Measurements from ENCODE around the gene CDHR4. TPM values are rescaled to one million over a fixed set of nuclear protein-coding genes. Genes with fewer than 3 reads are reported as not detected.
A peak's percentile ranks its signal among the peaks of the same experiment; 100 is the strongest.

Gene CDHR4
- total RNA-seq, 2 experiments from 2014 or later: 0.32 TPM; not detected in 1

- Histone ChIP-seq H3K36me3 (ENCODE audit: insufficient read depth, low read length) (no peaks in the 10 kb centered on the region), H3K9me2 (ENCODE audit: insufficient read depth, low read length) (no peaks in the 10 kb centered on the region), H3K9me3 (ENCODE audit: low read length) (no peaks in the 10 kb centered on the region), H3K4me2 (ENCODE audit: low read length) (peak within 1 kb of the TSS; percentile 49), H2AFZ (ENCODE audit: low read length) (peak within 1 kb of the TSS; percentile 56), H3K27ac (ENCODE audit: low read depth, low read length, poor library complexity, severe bottlenecking) (no peak within 1 kb of the TSS), H3K79me2 (ENCODE audit: insufficient read depth, low read depth, low read length) (no peaks in the 10 kb centered on the region), H4K20me1 (ENCODE audit: insufficient read depth, low read length) (no peaks in the 10 kb centered on the region), H3K4me3 (ENCODE audit: low read depth, low read length, poor library complexity, severe bottlenecking) (peak within 1 kb of the TSS; percentile 27), H3K4me1 (ENCODE audit: insufficient read depth, low read length, poor library complexity, severe bottlenecking) (peaks cover 19% of the 10 kb centered on the region)
- intact Hi-C loops (cut with micrococcal nuclease; ENCODE audit: unreplicated experiment): no loop called here
- TF ChIP-seq, protein P1, sequence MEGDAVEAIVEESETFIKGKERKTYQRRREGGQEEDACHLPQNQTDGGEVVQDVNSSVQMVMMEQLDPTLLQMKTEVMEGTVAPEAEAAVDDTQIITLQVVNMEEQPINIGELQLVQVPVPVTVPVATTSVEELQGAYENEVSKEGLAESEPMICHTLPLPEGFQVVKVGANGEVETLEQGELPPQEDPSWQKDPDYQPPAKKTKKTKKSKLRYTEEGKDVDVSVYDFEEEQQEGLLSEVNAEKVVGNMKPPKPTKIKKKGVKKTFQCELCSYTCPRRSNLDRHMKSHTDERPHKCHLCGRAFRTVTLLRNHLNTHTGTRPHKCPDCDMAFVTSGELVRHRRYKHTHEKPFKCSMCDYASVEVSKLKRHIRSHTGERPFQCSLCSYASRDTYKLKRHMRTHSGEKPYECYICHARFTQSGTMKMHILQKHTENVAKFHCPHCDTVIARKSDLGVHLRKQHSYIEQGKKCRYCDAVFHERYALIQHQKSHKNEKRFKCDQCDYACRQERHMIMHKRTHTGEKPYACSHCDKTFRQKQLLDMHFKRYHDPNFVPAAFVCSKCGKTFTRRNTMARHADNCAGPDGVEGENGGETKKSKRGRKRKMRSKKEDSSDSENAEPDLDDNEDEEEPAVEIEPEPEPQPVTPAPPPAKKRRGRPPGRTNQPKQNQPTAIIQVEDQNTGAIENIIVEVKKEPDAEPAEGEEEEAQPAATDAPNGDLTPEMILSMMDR (conservative IDR thresholded peaks at IDR 0.05; ENCODE audit: low read length): no peak
- TF ChIP-seq EZH2phosphoT487 (IDR thresholded peaks at IDR 0.05; ENCODE audit: borderline replicate concordance, low read depth, low read length): no peak
- no peak for DNase-seq (ENCODE audit: low spot score)
- POLR2A ChIA-PET: interaction anchor here (0.6 to 1.5 kb wide), 3 partner anchors 9 to 122 kb away, joined by 3 to 6 read pairs (median 6); partner anchors contain the start of gene INKA1
- CTCF ChIA-PET (ENCODE audit: unreplicated experiment): interaction anchor here (0.6 to 1.2 kb wide), 2 partner anchors 8 to 10 kb away, joined by 3 to 5 read pairs; partner anchors contain the start of gene INKA1
- BruUV-seq (replicated peaks): no TSS peak
These were observed 14.0 kb upstream of the CDHR4 start, which contains the start of gene UBA7 for GRCh38 chr3:49813497-49814174. UBA7 (minus strand) TSS chr3:49813953; CDS start chr3:49813787, 166 bp downstream.

DNA sequence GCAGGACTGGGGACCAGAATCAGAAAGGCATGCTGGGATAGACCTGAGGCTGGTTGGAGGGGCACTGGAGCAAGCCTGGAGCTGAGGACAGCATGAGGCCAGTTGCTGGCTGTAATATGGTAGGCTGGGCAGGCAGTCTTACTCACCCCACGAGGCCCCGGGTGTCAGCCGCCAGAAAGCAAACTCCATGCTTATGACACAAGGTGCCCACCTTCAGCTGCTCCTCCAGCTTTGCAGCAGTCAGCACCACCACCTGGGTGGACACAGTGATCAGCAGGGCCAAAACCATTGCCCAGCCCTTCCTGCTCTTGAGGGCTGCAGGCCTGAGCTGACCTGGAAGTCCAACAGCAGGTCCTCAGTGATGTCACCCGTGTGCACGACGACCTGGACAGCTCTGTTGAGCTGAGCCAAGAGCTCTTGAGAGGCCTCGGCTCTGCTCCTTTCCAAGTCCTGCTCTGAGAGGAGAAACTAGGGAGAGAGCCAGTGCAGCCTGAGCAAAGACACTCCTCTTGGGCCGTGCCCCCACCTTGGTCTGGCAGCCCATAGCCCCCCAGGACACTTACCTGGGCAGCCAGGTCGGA is 13.3 kb upstream of the CDHR4 start:
- Histone ChIP-seq H3K4me2 (ENCODE audit: low read length) (no peak overlapping the region), H4K20me1 (ENCODE audit: insufficient read depth, low read length) (no peaks in the 10 kb centered on the region), H3K36me3 (ENCODE audit: insufficient read depth, low read length) (no peaks in the 10 kb centered on the region), H3K9me3 (ENCODE audit: low read length) (no peaks in the 10 kb centered on the region), H3K4me3 (ENCODE audit: low read depth, low read length, poor library complexity, severe bottlenecking) (no peak overlapping the region), H2AFZ (ENCODE audit: low read length) (no peak overlapping the region; the same call in 1 of the 2 replicates), H3K4me1 (ENCODE audit: insufficient read depth, low read length, poor library complexity, severe bottlenecking) (peaks cover 25% of the 10 kb centered on the region), H3K79me2 (ENCODE audit: insufficient read depth, low read depth, low read length) (no peaks in the 10 kb centered on the region), H3K9me2 (ENCODE audit: insufficient read depth, low read length) (no peaks in the 10 kb centered on the region), H3K27ac (ENCODE audit: low read depth, low read length, poor library complexity, severe bottlenecking) (no peak overlapping the region)
- BruUV-seq (replicated peaks): no TSS peak
- intact Hi-C loops (cut with micrococcal nuclease; ENCODE audit: unreplicated experiment): no loop called here
- ChIA-PET POLR2A (interaction anchor here (1.0 to 1.5 kb wide), 2 partner anchors 8 to 9 kb away, joined by 6 read pairs; partner anchors contain the start of gene INKA1), CTCF (ENCODE audit: unreplicated experiment) (interaction anchor here (1.2 kb wide), 1 partner anchor 8 kb away, joined by 5 read pairs; no protein-coding TSS in a partner anchor)
- no peak for DNase-seq (ENCODE audit: low spot score)
- TF ChIP-seq, protein P1 (conservative IDR thresholded peaks at IDR 0.05; ENCODE audit: low read length): no peak
- TF ChIP-seq EZH2phosphoT487 (IDR thresholded peaks at IDR 0.05; ENCODE audit: borderline replicate concordance, low read depth, low read length): no peak

All from OCI-LY7 (cell line).